ENCODE results near the gene CDC37L1.
"Not testable (repeated sequence)": the region's sequence is repeated elsewhere in the genome, so short reads cannot be mapped to it uniquely, and the experiment has no call there.

Gene CDC37L1

DNA sequence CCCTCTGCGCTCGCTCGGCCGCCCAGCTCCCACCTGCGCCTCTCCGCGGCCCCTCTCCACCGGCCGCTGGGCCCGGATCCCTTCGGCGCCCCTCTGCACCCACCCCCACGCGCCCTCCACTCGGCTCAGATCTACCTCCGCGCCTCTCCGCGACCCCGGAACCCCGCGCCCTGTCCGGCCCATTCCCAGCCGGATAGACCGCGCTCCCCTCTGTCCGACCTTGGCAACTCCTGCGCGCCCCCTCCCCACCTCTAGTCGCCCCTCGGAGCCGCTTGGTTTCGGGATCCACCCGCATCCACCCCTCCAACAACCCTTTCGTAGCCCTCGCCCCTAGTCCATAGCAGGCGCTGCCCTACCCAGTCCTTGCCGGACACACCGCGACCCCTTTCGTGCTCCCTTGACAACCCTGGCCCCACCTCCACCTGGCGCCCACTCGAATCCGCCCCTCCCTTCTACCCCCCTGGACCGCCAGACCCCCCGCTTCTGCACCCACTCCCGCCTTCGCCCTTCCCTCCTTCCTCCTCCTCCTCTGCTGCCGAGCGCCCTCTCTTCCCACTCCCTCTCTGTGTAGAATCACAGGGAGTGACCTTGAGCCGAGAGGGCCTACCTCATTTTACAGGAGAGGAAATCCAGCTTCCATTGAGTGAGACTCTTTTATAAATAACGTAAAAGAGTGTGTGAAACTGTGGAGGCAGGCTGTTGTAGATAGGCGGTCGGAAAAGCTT lies 62.2 kb downstream of the CDC37L1 start:
- TF ChIP-seq, protein P1, sequence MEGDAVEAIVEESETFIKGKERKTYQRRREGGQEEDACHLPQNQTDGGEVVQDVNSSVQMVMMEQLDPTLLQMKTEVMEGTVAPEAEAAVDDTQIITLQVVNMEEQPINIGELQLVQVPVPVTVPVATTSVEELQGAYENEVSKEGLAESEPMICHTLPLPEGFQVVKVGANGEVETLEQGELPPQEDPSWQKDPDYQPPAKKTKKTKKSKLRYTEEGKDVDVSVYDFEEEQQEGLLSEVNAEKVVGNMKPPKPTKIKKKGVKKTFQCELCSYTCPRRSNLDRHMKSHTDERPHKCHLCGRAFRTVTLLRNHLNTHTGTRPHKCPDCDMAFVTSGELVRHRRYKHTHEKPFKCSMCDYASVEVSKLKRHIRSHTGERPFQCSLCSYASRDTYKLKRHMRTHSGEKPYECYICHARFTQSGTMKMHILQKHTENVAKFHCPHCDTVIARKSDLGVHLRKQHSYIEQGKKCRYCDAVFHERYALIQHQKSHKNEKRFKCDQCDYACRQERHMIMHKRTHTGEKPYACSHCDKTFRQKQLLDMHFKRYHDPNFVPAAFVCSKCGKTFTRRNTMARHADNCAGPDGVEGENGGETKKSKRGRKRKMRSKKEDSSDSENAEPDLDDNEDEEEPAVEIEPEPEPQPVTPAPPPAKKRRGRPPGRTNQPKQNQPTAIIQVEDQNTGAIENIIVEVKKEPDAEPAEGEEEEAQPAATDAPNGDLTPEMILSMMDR (IDR thresholded peaks at IDR 0.05): no peak
- TF ChIP-seq ZFX (IDR thresholded peaks at IDR 0.05; ENCODE audit: borderline replicate concordance): no peak
- H3K27ac ChIP-seq: peak overlapping the region; percentile 55; the same call in 1 of the 2 replicates

DNA sequence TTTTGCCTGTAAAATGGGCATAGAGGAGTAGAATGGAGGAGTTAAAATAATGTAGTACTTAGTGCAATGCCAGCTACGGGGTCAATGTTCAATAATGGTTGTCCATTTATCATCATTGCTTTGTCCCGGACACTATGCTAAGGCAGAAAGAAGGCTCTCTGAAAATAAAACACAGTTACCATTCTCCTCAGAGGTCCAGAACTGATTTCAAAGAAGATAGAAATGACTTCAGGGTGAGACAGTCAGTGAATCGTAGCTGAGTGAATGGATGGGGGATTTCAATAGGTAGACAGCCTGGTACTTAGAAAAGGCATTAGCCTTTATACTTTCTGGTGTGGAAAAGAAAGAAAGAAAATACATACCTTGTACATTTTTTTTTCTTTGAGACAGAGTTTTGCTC lies 62.9 kb downstream of the CDC37L1 start:
- no peak overlapping the region for H3K27ac ChIP-seq
- TF ChIP-seq, protein P1 (IDR thresholded peaks at IDR 0.05): no peak
- no peak for TF ChIP-seq ZFX (IDR thresholded peaks at IDR 0.05; ENCODE audit: borderline replicate concordance)

DNA sequence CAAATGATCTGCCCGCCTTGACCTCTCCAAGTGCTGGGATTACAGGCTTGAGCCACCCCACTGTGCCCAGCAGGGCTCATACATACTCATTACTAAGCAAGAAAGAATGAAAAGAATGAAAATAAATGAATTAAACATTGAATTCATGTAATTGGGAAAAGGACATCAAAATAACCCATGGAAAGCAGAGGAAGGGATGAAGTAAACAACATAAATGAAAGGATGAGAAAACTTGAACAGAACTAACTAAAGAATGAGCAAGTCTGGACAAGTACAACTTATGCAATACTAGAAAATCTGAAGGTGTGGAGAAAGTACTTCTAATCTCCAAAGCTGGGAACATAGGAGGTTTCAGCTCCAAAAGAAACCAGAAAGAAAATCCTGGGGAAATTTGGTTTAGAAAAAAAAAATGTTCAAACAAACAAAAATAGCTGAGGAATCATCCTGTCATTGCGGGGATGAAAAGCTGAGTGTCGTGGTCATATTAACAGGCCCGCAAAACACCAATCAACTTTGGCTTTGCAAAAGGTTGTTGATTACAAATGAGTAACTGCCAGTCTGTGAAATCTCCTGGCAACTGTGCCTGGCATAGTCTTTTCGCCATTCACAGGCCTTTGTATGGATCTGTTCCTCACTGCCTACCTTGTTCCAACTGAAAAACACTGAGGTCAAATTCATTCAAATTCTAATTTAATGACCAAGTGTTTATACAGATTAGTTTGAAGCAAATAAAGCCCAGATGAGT lies 63.9 kb downstream of the CDC37L1 start:
- H3K27ac ChIP-seq: no peak overlapping the region
- TF ChIP-seq ZFX (IDR thresholded peaks at IDR 0.05; ENCODE audit: borderline replicate concordance): no peak
- TF ChIP-seq, protein P1 (IDR thresholded peaks at IDR 0.05): no peak

DNA sequence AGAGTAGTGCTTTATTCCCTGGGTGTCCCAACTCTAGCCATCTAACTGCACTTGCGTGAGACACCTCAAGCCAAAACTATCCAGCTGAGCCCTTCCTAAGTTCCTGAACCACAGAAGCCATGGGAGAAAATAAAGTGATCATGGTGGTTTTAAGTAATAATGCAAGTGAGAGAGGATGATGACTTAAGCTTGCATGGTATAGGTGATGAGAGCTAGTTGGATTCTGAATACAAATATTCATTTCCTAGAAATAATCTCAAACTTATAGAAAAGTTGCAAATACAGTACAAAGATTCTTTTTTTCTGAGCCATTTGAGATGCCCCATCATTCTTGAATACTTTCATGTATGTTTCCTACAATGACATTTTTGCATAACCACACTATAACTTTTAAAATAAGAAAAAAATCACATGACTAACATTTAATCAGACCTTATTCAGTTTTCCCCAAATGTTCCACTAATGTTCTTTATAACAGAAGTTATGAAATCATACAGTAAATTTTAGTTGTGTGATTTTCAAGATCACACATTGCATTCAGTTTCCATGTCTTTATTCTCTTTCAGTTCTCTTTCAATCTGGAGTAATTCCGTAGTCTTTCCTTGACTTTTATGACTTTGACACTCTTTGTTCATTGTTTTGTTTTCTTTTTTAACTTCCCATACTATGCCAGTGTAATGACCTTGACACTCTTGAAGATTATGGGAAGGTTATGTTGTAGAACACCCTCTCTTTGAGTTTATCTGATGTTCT lies 67.1 kb downstream of the CDC37L1 start:
- TF ChIP-seq, protein P1 (IDR thresholded peaks at IDR 0.05): no peak
- no peak for TF ChIP-seq ZFX (IDR thresholded peaks at IDR 0.05; ENCODE audit: borderline replicate concordance)
- no peak overlapping the region for H3K27ac ChIP-seq

DNA sequence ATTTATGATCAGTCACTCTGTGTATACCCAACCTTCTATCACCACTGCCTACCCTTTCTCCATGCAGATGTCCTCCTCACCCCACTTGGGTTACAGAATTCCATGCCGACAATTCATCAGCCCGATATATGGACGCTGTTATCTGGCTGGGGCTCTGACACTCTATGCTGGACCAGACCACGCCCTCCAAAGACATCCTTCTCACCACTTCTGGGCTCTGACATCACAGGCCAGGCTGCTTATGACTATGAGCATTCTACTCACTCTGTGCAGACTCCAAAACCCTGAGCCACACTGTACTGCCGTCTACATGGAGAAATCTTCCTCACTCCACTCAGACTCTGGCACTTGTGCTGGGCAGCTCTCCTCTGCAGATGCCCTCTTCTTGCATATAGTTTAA lies 69.2 kb downstream of the CDC37L1 start:
- TF ChIP-seq ZFX (IDR thresholded peaks at IDR 0.05; ENCODE audit: borderline replicate concordance): no peak
- TF ChIP-seq, protein P1 (IDR thresholded peaks at IDR 0.05): no peak

DNA sequence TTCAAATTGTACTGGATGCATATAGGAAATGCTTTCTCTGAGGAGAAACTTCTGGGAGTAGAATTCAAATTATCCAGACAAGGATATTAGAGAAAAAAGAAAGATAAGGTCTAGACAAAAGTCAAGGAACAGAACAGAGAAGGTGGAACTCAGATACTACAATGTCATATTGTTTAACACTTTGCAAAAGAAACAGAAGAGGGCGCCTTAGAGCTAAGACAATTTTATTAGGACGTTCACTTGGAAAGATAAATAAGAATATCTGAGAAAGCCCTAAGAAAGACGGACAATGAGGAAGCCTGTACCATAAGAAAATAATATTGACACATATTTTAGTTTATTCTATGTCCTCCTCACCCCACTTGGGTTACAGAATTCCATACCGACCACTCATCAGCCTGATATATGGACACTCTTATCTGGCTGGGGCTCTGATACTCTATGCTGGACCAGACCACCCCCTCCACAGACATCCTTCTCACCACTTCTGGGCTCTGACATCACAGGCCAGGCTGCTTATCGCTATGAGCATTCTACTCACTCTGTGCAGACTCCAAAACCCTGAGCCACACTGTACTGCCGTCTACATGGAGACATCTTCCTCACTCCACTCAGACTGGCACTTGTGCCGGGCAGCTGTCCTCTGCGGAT lies 70.8 kb downstream of the CDC37L1 start:
- no peak for TF ChIP-seq ZFX (IDR thresholded peaks at IDR 0.05; ENCODE audit: borderline replicate concordance)
- TF ChIP-seq, protein P1 (IDR thresholded peaks at IDR 0.05): peak; percentile 83

More for the DNA sequence above, 69.2 kb downstream of the CDC37L1 start:
- no peak overlapping the region for H3K27ac ChIP-seq

DNA sequence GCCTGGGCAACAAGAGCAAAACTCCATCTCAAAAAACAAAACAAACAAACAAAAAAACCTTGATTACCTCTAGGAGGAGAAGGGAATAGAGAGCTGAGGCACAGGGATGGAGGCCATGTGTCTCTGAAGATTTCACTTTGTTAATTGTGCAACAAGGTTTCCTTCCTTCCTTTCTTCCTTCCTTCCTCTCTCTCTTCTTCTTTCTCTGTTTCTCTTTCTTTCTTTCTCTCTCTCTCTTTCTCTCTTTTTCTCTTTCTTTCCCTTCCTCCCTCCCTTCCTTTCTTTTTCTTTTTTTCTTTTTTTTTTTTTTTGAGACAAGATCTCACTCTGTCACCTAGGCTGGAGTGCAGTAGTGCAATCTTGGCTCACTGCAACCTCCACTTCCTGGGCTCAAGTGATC lies 75.2 kb downstream of the CDC37L1 start:
- H3K27ac ChIP-seq: not testable (repeated sequence)

More for the DNA sequence above, 70.8 kb downstream of the CDC37L1 start:
- no peak overlapping the region for H3K27ac ChIP-seq
